Fibroblast of villous mesenchyme (primary cell): ENCODE measurements around the gene MYO9A. TPM values are rescaled to one million over a fixed set of nuclear protein-coding genes. Genes with fewer than 3 reads are reported as not detected.

Experiments
- DNase-seq: peaks from one replicate; pipeline ENCODE4 v3.0.0-alpha.2; 2010; ENCODE audit warnings: low read depth
- H3K4me3 ChIP-seq: 2 replicates; pipeline ENCODE4 v1.5.1; 2011; ENCODE audit warnings: low read depth, mild to moderate bottlenecking, low read length
- CTCF ChIP-seq: IDR thresholded peaks from 2 replicates; pipeline ENCODE4 v1.5.1; 2012; ENCODE audit warnings: low read depth, mild to moderate bottlenecking, low read length; ENCODE audit not compliant: insufficient read depth
- total RNA-seq: library from RNA; depleted of rRNA; stranded (reverse); fragments of >200 nt; gene quantifications from 2 replicates; pipeline ENCODE4 v1.2.3, GENCODE V29; 2012

Gene MYO9A
- total RNA-seq, 1 donor = 51.8 TPM

DNA sequence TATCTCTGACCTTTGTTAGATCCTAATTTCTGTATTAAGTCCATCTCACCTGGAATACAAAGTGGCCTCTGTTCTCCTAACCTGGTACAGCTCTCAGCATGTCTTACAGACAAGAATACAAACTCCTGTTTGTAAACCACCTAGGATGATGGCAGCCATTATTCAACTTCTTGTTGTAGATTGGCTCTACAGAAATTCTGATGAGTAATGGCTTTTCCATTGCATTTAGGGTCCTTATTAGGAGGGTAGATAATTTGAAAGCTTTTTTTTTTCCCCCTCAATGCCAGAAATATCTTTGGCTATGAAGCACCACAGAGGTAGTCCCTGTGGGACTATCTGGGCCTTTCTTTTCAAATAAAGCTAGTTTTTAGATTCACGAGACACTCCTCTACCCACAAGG lies 297.8 kb downstream of the MYO9A start:
- no peak for DNase-seq
- no peak overlapping the region for H3K4me3 ChIP-seq
- no peak for TF ChIP-seq CTCF

DNA sequence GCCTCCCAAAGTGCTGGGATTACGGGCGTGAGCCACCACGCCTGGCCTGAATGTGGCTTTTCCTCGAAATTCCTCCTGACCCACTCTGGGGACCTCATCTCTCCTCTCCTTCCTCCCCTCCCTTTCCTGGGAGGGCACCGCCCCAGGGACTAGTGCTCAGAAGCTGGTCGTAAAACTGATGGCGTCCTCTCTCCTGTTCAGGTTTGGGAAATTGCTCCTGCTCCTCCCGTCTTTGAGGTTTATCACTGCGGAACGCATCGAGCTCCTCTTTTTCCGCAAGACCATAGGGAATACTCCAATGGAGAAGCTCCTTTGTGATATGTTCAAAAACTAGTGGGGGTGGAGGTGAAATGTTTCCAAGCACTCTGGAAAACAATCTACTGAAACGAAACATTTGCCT lies 300.6 kb downstream of the MYO9A start:
- no peak for TF ChIP-seq CTCF
- no peak for DNase-seq
- no peak overlapping the region for H3K4me3 ChIP-seq

DNA sequence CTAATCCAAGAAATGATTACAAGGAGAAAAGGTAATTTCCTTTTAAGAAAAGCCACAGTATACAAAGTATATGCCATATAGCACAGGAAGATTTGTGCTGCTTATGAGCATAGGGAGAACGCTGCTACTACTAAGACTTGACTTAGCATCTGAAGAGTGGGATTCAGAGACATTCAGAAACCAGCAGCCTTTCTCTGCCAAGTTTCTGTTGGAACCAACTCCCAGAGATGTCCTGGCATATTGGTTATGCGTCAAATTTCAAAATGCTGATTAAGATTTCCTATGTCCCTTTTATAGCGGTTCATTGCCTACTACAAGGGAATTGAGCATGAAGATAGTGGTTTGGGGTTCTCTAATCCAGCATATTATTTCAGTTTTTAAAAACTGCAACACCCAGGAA lies 302.6 kb downstream of the MYO9A start:
- H3K4me3 ChIP-seq = no peak overlapping the region
- no peak for DNase-seq
- TF ChIP-seq CTCF = no peak

DNA sequence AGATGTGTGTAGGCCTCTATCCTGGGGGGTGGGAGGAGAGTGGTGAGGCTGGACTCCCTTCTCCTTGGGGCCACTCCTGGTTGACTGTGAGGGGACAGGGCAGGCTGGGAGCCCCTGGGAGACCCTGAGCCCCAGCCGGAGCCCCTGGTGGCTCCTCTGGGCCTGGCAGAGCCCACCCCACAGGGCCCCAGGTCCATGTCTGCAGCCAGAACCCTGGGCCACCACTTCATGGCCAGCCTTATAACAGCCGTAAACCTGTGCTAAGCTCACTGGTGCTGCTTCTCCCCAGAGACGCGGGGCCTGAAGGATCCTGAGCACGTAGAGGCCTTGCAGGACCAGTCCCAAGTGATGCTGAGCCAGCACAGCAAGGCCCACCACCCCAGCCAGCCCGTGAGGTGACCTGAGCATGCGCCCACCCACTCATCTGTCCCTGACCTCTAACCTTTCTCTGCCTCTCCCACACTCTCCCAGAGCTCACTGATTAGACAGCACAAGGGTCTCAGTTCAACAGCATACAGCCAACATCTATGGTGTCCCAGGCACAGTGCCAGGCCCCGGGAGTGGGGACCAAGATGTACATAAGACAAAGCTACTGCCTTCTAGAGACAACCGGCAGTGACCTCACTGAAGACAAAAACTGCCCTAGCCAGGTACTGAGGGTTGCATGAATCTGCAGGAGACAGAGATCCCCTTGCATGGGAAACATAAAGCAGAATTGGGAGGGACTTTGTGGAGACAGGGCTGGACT lies 304.1 kb downstream of the MYO9A start:
- DNase-seq = no peak
- TF ChIP-seq CTCF = no peak
- H3K4me3 ChIP-seq = no peak overlapping the region

DNA sequence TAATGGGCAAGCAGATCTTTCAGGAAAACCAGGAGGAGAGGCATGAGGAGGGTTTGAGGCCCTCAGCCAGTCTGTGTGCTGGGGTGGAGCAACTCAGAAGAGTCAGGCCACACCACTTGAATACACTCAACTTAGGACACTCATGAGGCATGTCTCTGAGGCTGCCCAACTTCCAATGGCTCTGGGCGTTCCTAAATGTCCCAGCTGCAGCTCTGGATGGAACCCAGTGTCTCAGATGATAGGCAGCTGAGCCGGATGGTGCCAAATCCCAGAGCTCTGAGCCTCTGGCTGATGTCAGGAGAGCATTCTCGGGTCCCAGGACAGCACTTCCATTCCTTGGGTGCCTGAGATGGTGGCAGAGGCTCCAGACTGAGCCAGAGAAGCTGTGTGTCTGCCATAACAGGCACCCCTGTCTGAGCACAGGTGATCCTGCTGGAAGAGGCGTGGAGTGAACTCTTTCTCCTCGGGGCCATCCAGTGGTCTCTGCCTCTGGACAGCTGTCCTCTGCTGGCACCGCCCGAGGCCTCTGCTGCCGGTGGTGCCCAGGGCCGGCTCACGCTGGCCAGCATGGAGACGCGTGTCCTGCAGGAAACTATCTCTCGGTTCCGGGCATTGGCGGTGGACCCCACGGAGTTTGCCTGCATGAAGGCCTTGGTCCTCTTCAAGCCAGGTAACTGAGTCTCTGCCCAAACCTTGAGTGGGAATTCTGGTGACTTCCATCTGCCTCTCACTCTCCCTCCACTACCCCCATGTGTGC lies 304.8 kb downstream of the MYO9A start:
- no peak overlapping the region for H3K4me3 ChIP-seq
- no peak for DNase-seq
- no peak for TF ChIP-seq CTCF

DNA sequence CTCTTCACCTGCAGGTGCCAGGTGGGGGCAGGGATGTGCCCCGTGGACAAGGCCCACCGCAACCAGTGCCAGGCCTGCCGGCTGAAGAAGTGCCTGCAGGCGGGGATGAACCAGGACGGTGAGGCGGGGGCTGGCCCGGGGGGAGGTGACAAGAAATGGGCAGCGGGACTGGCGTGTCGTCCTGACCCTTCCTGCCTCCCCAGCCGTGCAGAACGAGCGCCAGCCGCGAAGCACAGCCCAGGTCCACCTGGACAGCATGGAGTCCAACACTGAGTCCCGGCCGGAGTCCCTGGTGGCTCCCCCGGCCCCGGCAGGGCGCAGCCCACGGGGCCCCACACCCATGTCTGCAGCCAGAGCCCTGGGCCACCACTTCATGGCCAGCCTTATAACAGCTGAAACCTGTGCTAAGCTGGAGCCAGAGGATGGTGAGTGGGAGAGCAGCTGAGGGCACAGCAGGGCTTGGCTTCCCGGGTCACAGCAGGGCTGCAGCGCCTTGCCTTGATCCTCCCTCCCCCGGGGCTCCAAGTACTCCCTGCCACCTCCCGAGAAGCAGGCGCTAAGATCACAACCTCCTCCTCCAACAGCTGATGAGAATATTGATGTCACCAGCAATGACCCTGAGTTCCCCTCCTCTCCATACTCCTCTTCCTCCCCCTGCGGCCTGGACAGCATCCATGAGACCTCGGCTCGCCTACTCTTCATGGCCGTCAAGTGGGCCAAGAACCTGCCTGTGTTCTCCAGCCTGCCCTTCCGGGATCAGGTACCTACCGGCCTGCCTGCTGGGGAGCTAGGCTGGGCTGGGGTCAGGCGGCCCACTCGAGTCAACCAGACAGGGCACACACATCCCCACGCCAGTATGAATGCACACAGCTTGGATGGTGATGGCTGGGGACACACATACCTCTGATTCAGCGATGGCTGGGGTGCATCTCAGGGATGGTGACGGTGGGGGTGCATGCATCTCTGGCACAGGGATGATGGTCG lies 305.9 kb downstream of the MYO9A start:
- H3K4me3 ChIP-seq = no peak overlapping the region
- DNase-seq = no peak
- TF ChIP-seq CTCF = no peak
